ENCODE measurements around the gene NTM. TPM values are rescaled to one million over a fixed set of nuclear protein-coding genes. Genes with fewer than 3 reads are reported as not detected.
A peak's percentile ranks its signal among the peaks of the same experiment; 100 is the strongest.
"Not testable (repeated sequence)": the region's sequence is repeated elsewhere in the genome, so short reads cannot be mapped to it uniquely, and the experiment has no call there.

The NTM gene
- polyA plus RNA-seq, 4 donors, result 36.2 to 52.4 (median 44.4) TPM

- no peak for DNase-seq (ENCODE audit: low read depth in 4 of 4, low spot score in 3 of 4)
These were observed 47.8 kb downstream of the NTM start for GRCh38 chr11:131418189-131418588.

- no peak for DNase-seq (ENCODE audit: low read depth in 4 of 4, low spot score in 3 of 4)
These were observed 50.8 kb downstream of the NTM start for GRCh38 chr11:131421066-131421855.

GRCh38 chr11:131422029-131422428 is 51.6 kb downstream of the NTM start:
- DNase-seq (ENCODE audit: low read depth in 4 of 4, low spot score in 3 of 4), result no peak

GRCh38 chr11:131422496-131422895 is 52.1 kb downstream of the NTM start:
- peak in 3 of 4 donors; percentile 12 to 36 (median 28) for DNase-seq (ENCODE audit: low read depth in 4 of 4, low spot score in 3 of 4)

GRCh38 chr11:131423688-131424087 is 53.3 kb downstream of the NTM start:
- no peak for DNase-seq (ENCODE audit: low read depth in 4 of 4, low spot score in 3 of 4)

GRCh38 chr11:131424257-131424876 is 54.0 kb downstream of the NTM start:
- not testable (repeated sequence) for DNase-seq (ENCODE audit: low read depth in 4 of 4, low spot score in 3 of 4)

- no peak for DNase-seq (ENCODE audit: low read depth in 4 of 4, low spot score in 3 of 4)
These were observed 54.9 kb downstream of the NTM start for GRCh38 chr11:131425285-131425684.

- DNase-seq (ENCODE audit: low read depth in 4 of 4, low spot score in 3 of 4), result no peak
These were observed 58.4 kb downstream of the NTM start for GRCh38 chr11:131428853-131429252.

- DNase-seq (ENCODE audit: low read depth in 4 of 4, low spot score in 3 of 4), result no peak
These were observed 60.2 kb downstream of the NTM start for GRCh38 chr11:131430473-131431208.

- DNase-seq (ENCODE audit: low read depth in 4 of 4, low spot score in 3 of 4), result no peak
These were observed 70.8 kb downstream of the NTM start for GRCh38 chr11:131441051-131441810.

- no peak for DNase-seq (ENCODE audit: low read depth in 4 of 4, low spot score in 3 of 4)
These were observed 76.3 kb downstream of the NTM start for GRCh38 chr11:131446590-131447275.

- no peak for DNase-seq (ENCODE audit: low read depth in 4 of 4, low spot score in 3 of 4)
These were observed 76.9 kb downstream of the NTM start for GRCh38 chr11:131447277-131447815.

GRCh38 chr11:131447898-131448297 is 77.5 kb downstream of the NTM start:
- DNase-seq (ENCODE audit: low read depth in 4 of 4, low spot score in 3 of 4), result no peak

- DNase-seq (ENCODE audit: low read depth in 4 of 4, low spot score in 3 of 4), result no peak
These were observed 78.9 kb downstream of the NTM start for GRCh38 chr11:131449036-131450019.

GRCh38 chr11:131454490-131454889 is 84.1 kb downstream of the NTM start:
- no peak for DNase-seq (ENCODE audit: low read depth in 4 of 4, low spot score in 3 of 4)

- no peak for DNase-seq (ENCODE audit: low read depth in 4 of 4, low spot score in 3 of 4)
These were observed 84.6 kb downstream of the NTM start for GRCh38 chr11:131454989-131455388.

GRCh38 chr11:131455843-131456704 is 85.7 kb downstream of the NTM start:
- no peak for DNase-seq (ENCODE audit: low read depth in 4 of 4, low spot score in 3 of 4)

- no peak for DNase-seq (ENCODE audit: low read depth in 4 of 4, low spot score in 3 of 4)
These were observed 86.7 kb downstream of the NTM start for GRCh38 chr11:131457163-131457562.
